H1 (cell line): ENCODE measurements around the gene CAMK2G. TPM values are rescaled to one million over a fixed set of nuclear protein-coding genes. Genes with fewer than 3 reads are reported as not detected.

Source experiments
- BCL11A ChIP-seq, 2 experiments: IDR thresholded peaks; one replicate each; pipeline ENCODE4 v1.6.1; 2011; ENCODE audit warnings: low read depth in 2 of 2, low read length in 2 of 2, mild to moderate bottlenecking in 2 of 2
- JUN ChIP-seq: IDR thresholded peaks from 2 replicates; pipeline ENCODE4 v1.6.1; 2011; ENCODE audit warnings: low read depth, mild to moderate bottlenecking, improper control_type of control experiment, low read length
- RBBP5 ChIP-seq: IDR thresholded peaks from 2 replicates; pipeline ENCODE4 v1.7.1; 2012; ENCODE audit warnings: low read depth, mild to moderate bottlenecking, inconsistent platforms, low read length, moderate library complexity, borderline replicate concordance
- RFX5 ChIP-seq: IDR thresholded peaks from 2 replicates; pipeline ENCODE4 v1.6.1; 2011; ENCODE audit warnings: low read depth, low read length, improper control_type of control experiment, borderline replicate concordance
- YY1 ChIP-seq: IDR thresholded peaks from 2 replicates; pipeline ENCODE4 v1.6.1; 2011; ENCODE audit warnings: low read depth, mild to moderate bottlenecking, low read length
- polyA plus RNA-seq, 7 experiments: library from polyadenylated mRNA; depleted of rRNA in 3 of 7; stranded (reverse) in 5 of 7; unstranded in 2 of 7; fragments of >200 nt in 5 of 7; fragments of 200-250 nt in 2 of 7; gene quantifications; 1 replicate in 5 of 7; 2 replicates in 1 of 7; 4 replicates in 1 of 7; pipeline versions ENCODE4 v1.2.1 to v1.2.3, GENCODE V29; 2011 to 2013; ENCODE audit warnings: missing spikeins in 2 of 7, mixed read lengths in 2 of 7
- total RNA-seq: library from RNA; stranded (reverse); fragmentation: NEBNext Ultra II Directional; extraction: Animal tissue kit (Norgen Biotek cat#: 25700); gene quantifications from 2 replicates; pipeline ENCODE4 v1.2.1, GENCODE V29; 2021

Gene CAMK2G
- total and polyA plus RNA-seq, 2 of the 8 experiments (the other 6 are each of a cell fraction or from before 2014, with no cell fraction given) = 28.9 to 31.7 TPM

DNA sequence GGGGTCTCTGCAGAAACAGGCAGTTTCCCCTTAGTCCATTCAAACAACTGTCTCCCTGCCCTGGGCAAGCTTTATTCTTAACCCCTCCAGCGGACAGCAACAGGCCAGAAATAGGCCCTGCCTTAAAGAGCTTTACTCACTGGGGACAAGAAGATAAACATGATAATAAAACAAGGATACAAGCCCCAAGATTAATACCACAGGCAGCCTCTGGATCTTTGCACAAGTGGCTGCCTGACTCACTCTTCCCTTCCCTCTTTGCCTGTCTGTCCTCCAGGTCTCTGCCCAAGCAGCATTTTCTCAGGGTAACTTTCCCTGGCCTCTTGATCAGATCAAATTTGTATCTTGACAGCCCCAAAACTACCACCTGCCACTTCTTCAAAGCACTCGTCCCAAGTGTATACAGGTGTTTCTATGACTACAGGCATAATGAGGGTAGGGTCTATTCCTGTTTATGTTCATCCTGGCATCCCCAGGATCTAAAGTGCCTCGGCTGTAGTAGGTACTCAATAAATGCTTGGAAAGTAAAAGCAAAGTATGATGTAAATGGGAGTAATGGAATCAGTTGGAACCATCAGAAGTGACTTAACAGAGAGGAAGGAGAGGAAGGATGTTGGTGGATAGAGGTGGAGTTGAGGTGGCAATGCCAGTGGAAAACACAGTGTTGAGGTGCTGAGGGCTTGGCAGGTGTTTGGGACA lies 7.0 kb upstream of the CAMK2G start (continued):
- no peak for TF ChIP-seq RFX5
- no peak for TF ChIP-seq YY1
- no peak for TF ChIP-seq JUN
- TF ChIP-seq BCL11A (IDR thresholded peaks at IDR 0.05; ENCODE audit: low read depth in 2 of 2, low read length in 2 of 2) = no peak
- TF ChIP-seq RBBP5 = no peak
